A549 (cell line): ENCODE results near the gene F12. TPM values are rescaled to one million over a fixed set of nuclear protein-coding genes. Genes with fewer than 3 reads are reported as not detected.
"Not testable (repeated sequence)": the region's sequence is repeated elsewhere in the genome, so short reads cannot be mapped to it uniquely, and the experiment has no call there.

Source experiments
- ATAC-seq, 2 experiments: fragments of 200-7000 bp in 1 of 2; fragments of >200 bp in 1 of 2; cut with Nextera tagmentation in 1 of 2; cut with Tn5 transposase in 1 of 2; 3 replicates each; pipeline versions ENCODE4 v1.8.0 to v1.9.1; 2018 to 2020; ENCODE audit warnings: mild to moderate bottlenecking in 1 of 2, moderate library complexity in 1 of 2
- CTCF ChIA-PET: fragments of 300-600 bp; sonication (Branson Sonifier 250); formaldehyde crosslinking; extraction: SDS; loops from one replicate; lab custom pipeline; 2021; ENCODE audit warnings: antibody characterized with exemption, inconsistent platforms; lab: Yijun Ruan, JAX
- POLR2A ChIA-PET: fragments of 350-600 bp; formaldehyde crosslinking; extraction: SDS; loops from one replicate; lab custom pipeline; 2021; ENCODE audit warnings: antibody characterized with exemption, inconsistent platforms; lab: Yijun Ruan, JAX
- DNase-seq, 2 experiments: peaks; one replicate each; pipeline versions ENCODE4 v3.0.0 to v3.0.0-alpha.2; 2011 to 2016; ENCODE audit warnings: low read depth in 1 of 2, low spot score in 1 of 2
- FAIRE-seq: peaks from 2 replicates; lab custom pipeline; 2011; peaks lifted over from hg19 to GRCh38; lab: Jason Lieb, UNC
- H3K27ac ChIP-seq, 2 experiments: fragments of >200 bp; sonication (Bioruptor Twin); formaldehyde crosslinking; 3 replicates each; pipeline ENCODE4 v1.5.1; 2016 to 2017
- H3K4me1 ChIP-seq: fragments of >200 bp; sonication (Bioruptor Twin); formaldehyde crosslinking; 3 replicates; pipeline ENCODE4 v1.6.1; 2016
- H3K4me2 ChIP-seq: fragments of >200 bp; sonication (Bioruptor Twin); formaldehyde crosslinking; 3 replicates; pipeline ENCODE4 v1.6.1; 2016
- H3K4me3 ChIP-seq: fragments of >200 bp; sonication (Bioruptor Twin); formaldehyde crosslinking; 3 replicates; pipeline ENCODE4 v1.5.1; 2016
- H3K9me3 ChIP-seq: fragments of >200 bp; sonication (Bioruptor Twin); formaldehyde crosslinking; 3 replicates; pipeline ENCODE4 v1.6.1; 2016
- EHMT2 ChIP-seq: fragments of 200-600 bp; sonication (generic); IDR thresholded peaks from 2 replicates; pipeline ENCODE4 v1.6.1; 2016; ENCODE audit warnings: antibody characterized with exemption, low read depth, mild to moderate bottlenecking, moderate library complexity
- FOXS1 ChIP-seq: fragments of 250-450 bp; sonication (Bioruptor Pico); IDR thresholded peaks from 2 replicates; pipeline ENCODE4 v1.5.0; 2020; ENCODE audit warnings: mild to moderate bottlenecking, moderate library complexity
- HEYL ChIP-seq: fragments of 250-450 bp; sonication (Bioruptor Pico); IDR thresholded peaks from 2 replicates; pipeline ENCODE4 v1.8.0; 2021; ENCODE audit warnings: mild to moderate bottlenecking, moderate library complexity
- JUN ChIP-seq, 2 experiments: fragments of >200 bp; sonication (Bioruptor Twin); formaldehyde crosslinking; IDR thresholded peaks; 2 replicates in 1 of 2; 3 replicates in 1 of 2; pipeline ENCODE4 v1.6.1; 2016 to 2017
- MAFK ChIP-seq: fragments of 450-650 bp; IDR thresholded peaks from 2 replicates; pipeline ENCODE4 v1.6.1; 2014; ENCODE audit not compliant: partially characterized antibody
- PBX3 ChIP-seq: IDR thresholded peaks from 2 replicates; pipeline ENCODE4 v1.6.1; 2012
- POLR2AphosphoS2 ChIP-seq: conservative IDR thresholded peaks from 2 replicates; pipeline ENCODE4 v1.6.1; 2012; ENCODE audit warnings: low read length, improper control_type of control experiment, inconsistent platforms
- RCOR1 ChIP-seq: fragments of 150-350 bp; IDR thresholded peaks from 2 replicates; pipeline ENCODE4 v1.6.1; 2014; ENCODE audit warnings: antibody characterized with exemption, low read length, low read depth
- RFX5 ChIP-seq: fragments of 450-650 bp; IDR thresholded peaks from 2 replicates; pipeline ENCODE4 v1.7.1; 2014; ENCODE audit warnings: antibody characterized with exemption, mild to moderate bottlenecking, moderate library complexity
- RNF2 ChIP-seq: fragments of 200-600 bp; sonication (generic); IDR thresholded peaks from 2 replicates; pipeline ENCODE4 v1.6.1; 2016; ENCODE audit warnings: low read depth, mild to moderate bottlenecking, antibody characterized with exemption, moderate library complexity, borderline replicate concordance
- ZNF302 ChIP-seq: fragments of 250-450 bp; sonication (Bioruptor Pico); IDR thresholded peaks from 2 replicates; pipeline ENCODE4 v1.9.0; 2021; ENCODE audit warnings: inconsistent platforms, mild to moderate bottlenecking, moderate library complexity
- WGBS: methylation state at CpG from one replicate; pipeline ENCODE4 v1.1.6; 2017; ENCODE audit errors: missing lambda C conversion rate; 5-methylcytosine and 5-hydroxymethylcytosine counted together
- polyA plus RNA-seq, 4 experiments: library from polyadenylated mRNA; depleted of rRNA in 3 of 4; stranded (reverse); fragments of >200 nt; fragmentation: RNase III in 1 of 4; extraction: RNeasy Plus Mini Kit Qiagen cat#74134 plus additional on column Dnase treatment in 1 of 4; gene quantifications; 2 replicates in 3 of 4; 3 replicates in 1 of 4; pipeline ENCODE4 v1.2.3, GENCODE V29; 2011 to 2017
- TF ChIP-seq, protein P1 (sequence below): fragments of 250-450 bp; sonication (Bioruptor Pico); IDR thresholded peaks from 2 replicates; pipeline ENCODE4 v1.5.0; 2020; ENCODE audit warnings: low read depth, mild to moderate bottlenecking, moderate library complexity
- TF ChIP-seq, protein P2 (sequence below): fragments of 200-600 bp; sonication (generic); IDR thresholded peaks from 2 replicates; pipeline ENCODE4 v1.6.1; 2016; ENCODE audit warnings: antibody characterized with exemption, mild to moderate bottlenecking, moderate library complexity

Gene F12
- polyA plus RNA-seq, 2 of the 4 experiments (the other 2 are of a cell fraction), result 5.3 to 14.3 TPM

- H3K4me1 ChIP-seq, result no peaks in the 10 kb centered on the region
- CTCF ChIA-PET, result interaction anchor here (1.1 to 43.1 kb wide), 5 partner anchors 14 to 109 kb away, joined by 3 to 1107 read pairs (median 131); partner anchors contain the start of genes PRR7 and SLC34A1
- no peaks in the 10 kb centered on the region for H3K9me3 ChIP-seq
- ATAC-seq (no peak), DNase-seq (no peak), FAIRE-seq (no peak)
- no peak overlapping the region for H3K4me2 ChIP-seq
- 96% methylated on average over 3 of the region's 3 CpGs for WGBS
- no peak for TF ChIP-seq RFX5
- TF ChIP-seq, protein P1, sequence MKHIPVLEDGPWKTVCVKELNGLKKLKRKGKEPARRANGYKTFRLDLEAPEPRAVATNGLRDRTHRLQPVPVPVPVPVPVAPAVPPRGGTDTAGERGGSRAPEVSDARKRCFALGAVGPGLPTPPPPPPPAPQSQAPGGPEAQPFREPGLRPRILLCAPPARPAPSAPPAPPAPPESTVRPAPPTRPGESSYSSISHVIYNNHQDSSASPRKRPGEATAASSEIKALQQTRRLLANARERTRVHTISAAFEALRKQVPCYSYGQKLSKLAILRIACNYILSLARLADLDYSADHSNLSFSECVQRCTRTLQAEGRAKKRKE, result no peak
- TF ChIP-seq, all 56 proteins: peak for 0
- H3K4me3 ChIP-seq, result no peak overlapping the region
- POLR2A ChIA-PET, result interaction anchor here (0.8 kb wide), 1 partner anchor 14 kb away, joined by 3 read pairs; no protein-coding TSS in a partner anchor
- no peak overlapping the region for H3K27ac ChIP-seq
These were observed 9.7 kb upstream of the F12 start for GRCh38 chr5:177419046-177419445.

- WGBS, result 78% methylated on average over 6 of the region's 6 CpGs
- POLR2A ChIA-PET, result interaction anchor here (1.1 kb wide), 1 partner anchor 14 kb away, joined by 3 read pairs; no protein-coding TSS in a partner anchor
- not testable (repeated sequence) for FAIRE-seq
These were observed 7.7 kb upstream of the F12 start for GRCh38 chr5:177417081-177417480.

DNA sequence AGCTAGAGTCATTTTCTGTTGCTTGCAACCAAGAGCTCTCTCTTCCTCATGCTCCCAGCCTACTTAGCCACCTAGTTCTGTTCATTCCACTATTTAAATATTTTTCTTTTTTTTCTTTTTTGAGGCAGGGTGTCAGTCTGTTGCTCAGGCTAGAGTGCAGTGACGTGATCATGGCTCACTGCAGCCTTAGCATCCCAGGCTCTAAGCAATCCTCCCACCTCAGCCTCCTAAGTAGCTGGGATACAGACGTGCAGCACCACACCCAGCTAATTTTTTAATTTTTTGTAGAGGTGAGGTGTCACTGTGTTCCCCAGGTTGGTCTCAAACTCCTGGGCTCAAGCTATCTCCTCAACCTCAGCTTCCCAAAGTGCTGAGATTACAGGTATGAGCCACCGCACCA lies 5.1 kb upstream of the F12 start:
- no peaks in the 10 kb centered on the region for H3K4me1 ChIP-seq
- no peak for TF ChIP-seq POLR2AphosphoS2
- no peak for TF ChIP-seq FOXS1
- no peak for TF ChIP-seq EHMT2
- no peak for TF ChIP-seq RNF2
- no peak for TF ChIP-seq ZNF302 (CRISPR knock-in tag)
- TF ChIP-seq HEYL (CRISPR knock-in tag), result no peak
- TF ChIP-seq, protein P1, result no peak
- no peak for TF ChIP-seq PBX3
- no peak for TF ChIP-seq MAFK
- TF ChIP-seq RCOR1, result no peak
- TF ChIP-seq, all 56 proteins: peak for 0
- ChIA-PET CTCF (interaction anchor here (1.2 to 43.1 kb wide), 5 partner anchors 10 to 96 kb away, joined by 4 to 1107 read pairs (median 131); partner anchors contain the start of genes PRR7 and SLC34A1), POLR2A (interaction anchor here (1.2 to 1.7 kb wide), 2 partner anchors 10 to 11 kb away, joined by 4 to 5 read pairs; no protein-coding TSS in a partner anchor)
- FAIRE-seq, result no peak
- ATAC-seq, result no peak
- Histone ChIP-seq H3K4me2 (no peak overlapping the region), H3K27ac (no peak overlapping the region), H3K9me3 (no peaks in the 10 kb centered on the region), H3K4me3 (no peak overlapping the region)
- 72% methylated on average over 3 of the region's 3 CpGs for WGBS
- no peak for DNase-seq

More at GRCh38 chr5:177417081-177417480, 7.7 kb upstream of the F12 start:
- DNase-seq, H3K4me1 ChIP-seq, ATAC-seq, H3K27ac ChIP-seq, H3K4me3 ChIP-seq, H3K4me2 ChIP-seq, H3K9me3 ChIP-seq: not testable (repeated sequence)
- CTCF ChIA-PET, result interaction anchor here (8.9 to 43.1 kb wide), 3 partner anchors 12 to 38 kb away, joined by 131 to 1107 read pairs (median 871); partner anchors contain the start of genes PRR7 and SLC34A1

DNA sequence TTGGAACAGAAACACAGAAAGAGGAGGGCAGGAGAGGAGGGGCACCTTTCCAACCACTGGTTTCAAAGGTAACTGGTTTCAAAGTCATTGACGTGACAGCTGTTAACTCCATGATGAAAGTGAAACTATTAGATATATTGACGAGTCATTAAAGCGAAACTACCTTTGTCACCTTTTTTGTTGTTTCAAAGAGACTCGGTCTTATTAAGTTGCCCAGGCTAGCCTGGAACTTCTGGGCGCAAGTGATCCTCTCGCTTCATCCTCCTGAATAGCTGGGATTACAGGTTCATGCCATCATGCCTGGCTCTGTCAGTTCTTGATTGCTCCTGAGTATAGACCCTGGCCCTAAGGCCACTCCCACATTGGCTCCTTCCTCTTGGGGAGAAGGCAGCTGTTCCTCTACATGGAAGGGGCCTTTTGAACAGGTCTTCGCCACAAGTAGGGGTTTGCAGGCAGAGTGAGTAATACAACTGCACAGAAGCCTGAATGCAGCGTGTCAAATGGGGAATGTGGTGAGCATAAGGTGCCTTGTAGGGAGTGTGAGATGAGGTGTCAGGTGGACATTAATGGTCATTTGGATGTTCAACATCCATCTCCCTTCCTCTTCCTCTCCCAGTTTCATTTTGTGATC lies 3.4 kb upstream of the F12 start:
- Histone ChIP-seq H3K4me2 (no peak overlapping the region), H3K4me1 (no peaks in the 10 kb centered on the region), H3K9me3 (no peaks in the 10 kb centered on the region), H3K27ac (no peak overlapping the region), H3K4me3 (no peak overlapping the region)
- TF ChIP-seq, protein P2, sequence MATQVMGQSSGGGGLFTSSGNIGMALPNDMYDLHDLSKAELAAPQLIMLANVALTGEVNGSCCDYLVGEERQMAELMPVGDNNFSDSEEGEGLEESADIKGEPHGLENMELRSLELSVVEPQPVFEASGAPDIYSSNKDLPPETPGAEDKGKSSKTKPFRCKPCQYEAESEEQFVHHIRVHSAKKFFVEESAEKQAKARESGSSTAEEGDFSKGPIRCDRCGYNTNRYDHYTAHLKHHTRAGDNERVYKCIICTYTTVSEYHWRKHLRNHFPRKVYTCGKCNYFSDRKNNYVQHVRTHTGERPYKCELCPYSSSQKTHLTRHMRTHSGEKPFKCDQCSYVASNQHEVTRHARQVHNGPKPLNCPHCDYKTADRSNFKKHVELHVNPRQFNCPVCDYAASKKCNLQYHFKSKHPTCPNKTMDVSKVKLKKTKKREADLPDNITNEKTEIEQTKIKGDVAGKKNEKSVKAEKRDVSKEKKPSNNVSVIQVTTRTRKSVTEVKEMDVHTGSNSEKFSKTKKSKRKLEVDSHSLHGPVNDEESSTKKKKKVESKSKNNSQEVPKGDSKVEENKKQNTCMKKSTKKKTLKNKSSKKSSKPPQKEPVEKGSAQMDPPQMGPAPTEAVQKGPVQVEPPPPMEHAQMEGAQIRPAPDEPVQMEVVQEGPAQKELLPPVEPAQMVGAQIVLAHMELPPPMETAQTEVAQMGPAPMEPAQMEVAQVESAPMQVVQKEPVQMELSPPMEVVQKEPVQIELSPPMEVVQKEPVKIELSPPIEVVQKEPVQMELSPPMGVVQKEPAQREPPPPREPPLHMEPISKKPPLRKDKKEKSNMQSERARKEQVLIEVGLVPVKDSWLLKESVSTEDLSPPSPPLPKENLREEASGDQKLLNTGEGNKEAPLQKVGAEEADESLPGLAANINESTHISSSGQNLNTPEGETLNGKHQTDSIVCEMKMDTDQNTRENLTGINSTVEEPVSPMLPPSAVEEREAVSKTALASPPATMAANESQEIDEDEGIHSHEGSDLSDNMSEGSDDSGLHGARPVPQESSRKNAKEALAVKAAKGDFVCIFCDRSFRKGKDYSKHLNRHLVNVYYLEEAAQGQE, result no peak
- TF ChIP-seq POLR2AphosphoS2, result no peak
- no peak for TF ChIP-seq JUN (IDR thresholded peaks at IDR 0.05)
- WGBS, result 80% methylated on average over 8 of the region's 8 CpGs
- ChIA-PET POLR2A (no interaction called here), CTCF (interaction anchor here (1.8 to 43.1 kb wide), 4 partner anchors 8 to 36 kb away, joined by 7 to 1107 read pairs (median 501); partner anchors contain the start of genes PRR7 and SLC34A1)
- ATAC-seq (no peak), FAIRE-seq (no peak), DNase-seq (no peak)
